Lower leg skin (tissue), 3 donors: ENCODE measurements around the gene ACBD5.

Experiments
- CTCF ChIP-seq, 3 donors: fragments of 450-650 bp; IDR thresholded peaks; one replicate each; pipeline ENCODE4 v1.5.1; 2016; ENCODE audit warnings: antibody characterized with exemption in 3 of 3, mild to moderate bottlenecking in 3 of 3, moderate library complexity in 2 of 3
- POLR2A ChIP-seq, 2 donors: fragments of 450-650 bp; IDR thresholded peaks; one replicate each; pipeline ENCODE4 v1.6.1; 2016 to 2017; ENCODE audit warnings: antibody characterized with exemption in 2 of 2, mild to moderate bottlenecking in 1 of 2, moderate library complexity in 1 of 2

DNA sequence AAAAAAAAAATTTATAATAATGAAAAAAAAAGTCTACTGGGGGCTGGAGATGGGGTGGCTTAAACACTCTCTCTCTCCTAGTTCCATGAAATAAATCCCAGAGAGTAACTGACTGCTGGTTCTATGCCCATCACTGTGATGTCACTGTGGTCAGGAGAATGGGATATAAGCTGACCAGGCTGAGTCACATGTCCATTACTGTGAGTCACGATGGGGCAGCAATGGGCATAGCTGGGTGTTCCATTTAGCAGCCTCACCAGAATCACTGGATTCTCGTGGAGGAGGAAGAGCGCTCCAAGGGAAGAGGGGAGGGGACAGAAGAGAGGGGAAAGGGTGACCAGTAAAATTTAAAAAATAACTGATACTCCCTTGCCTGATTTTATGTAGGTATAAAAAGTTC is 48.3 kb downstream of the ACBD5 start:
- TF ChIP-seq CTCF (IDR thresholded peaks at IDR 0.05): no peak
- no peak for TF ChIP-seq POLR2A (IDR thresholded peaks at IDR 0.05)
